IPS DF 4.7 (cell line): ENCODE measurements around the gene SKOR1.

Experiments
- DNase-seq: peaks from one replicate; pipeline ENCODE4 v3.0.0-alpha.2; 2013; ENCODE audit warnings: low spot score; ENCODE audit errors: extremely low read depth

The SKOR1 gene

DNA sequence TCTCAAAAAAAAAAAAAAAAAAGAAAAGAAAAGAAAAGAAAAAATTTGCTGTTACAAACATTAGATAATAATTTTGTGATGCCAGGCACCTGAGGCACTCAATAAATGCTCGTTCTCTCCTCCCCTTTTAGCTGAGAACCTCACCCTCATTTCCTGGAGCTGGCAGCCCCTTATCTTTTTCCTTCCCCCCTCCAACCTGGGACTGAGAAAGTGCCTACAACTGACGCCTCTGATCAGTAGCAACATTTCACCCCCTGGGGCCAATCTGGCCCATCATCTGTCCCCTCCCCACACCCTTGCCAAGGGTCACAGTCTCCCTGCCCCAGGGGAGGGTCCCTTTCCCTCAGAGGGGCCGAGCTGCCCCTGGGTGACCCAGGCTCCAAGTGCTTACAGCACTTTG is 27.1 kb downstream of the SKOR1 start:
- DNase-seq: no peak

DNA sequence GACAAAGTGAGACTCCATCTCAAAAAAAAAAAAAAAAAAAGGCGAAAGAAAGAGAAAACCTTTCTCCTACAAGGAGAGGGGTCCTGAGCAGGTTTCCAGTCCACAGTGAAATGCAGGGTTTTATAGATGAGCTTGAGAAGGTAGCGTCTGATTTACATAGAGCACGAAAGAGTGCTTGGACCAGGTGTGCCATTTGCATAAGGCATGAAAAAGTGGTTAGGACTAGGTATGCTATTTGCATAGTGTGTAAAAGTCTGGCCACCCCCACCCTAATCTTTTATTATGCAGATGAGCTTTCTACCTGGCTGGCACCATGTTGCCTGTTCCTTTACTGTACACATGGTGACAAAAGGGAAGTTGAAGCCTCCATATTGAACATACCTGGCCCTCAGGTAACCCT is 28.1 kb downstream of the SKOR1 start:
- no peak for DNase-seq

DNA sequence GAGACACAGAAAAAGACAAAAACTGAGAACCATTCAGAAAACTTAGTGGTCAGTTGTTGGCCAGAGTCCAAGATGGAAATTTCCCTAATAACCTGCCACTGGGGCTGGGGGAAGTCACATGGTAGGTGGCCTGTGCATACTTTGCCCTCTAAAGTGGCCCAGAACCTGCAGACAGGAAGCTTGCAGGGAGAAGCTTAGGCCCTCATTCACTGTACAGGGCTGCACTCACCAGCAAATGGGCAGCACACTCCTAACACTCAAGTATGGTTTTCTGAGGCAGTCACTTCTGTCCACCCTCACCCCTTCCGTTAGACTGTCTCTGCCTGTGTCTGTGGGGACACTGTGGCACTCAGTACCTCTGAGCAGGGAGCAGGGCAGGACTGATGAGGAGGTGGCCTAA is 29.0 kb downstream of the SKOR1 start:
- DNase-seq: no peak

DNA sequence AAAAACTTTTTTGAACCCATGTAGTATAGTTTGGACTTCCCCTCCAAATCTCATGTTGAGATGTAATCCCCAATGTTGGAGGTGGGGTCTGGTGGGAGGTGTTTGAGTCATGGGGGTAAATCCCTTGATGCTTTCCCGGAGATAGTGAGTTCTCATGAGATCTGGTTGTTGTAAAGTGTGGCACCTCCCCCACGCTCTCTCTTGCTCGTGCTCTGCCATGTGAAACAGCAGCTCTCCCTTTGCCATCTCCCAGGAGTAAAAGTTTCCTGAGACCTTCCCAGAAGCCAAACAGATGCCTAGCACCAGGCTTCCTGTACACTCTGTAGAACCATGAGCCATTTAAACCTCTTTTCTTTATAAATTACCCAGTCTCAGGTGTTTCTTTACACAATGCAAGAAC is 30.5 kb downstream of the SKOR1 start:
- DNase-seq: no peak

DNA sequence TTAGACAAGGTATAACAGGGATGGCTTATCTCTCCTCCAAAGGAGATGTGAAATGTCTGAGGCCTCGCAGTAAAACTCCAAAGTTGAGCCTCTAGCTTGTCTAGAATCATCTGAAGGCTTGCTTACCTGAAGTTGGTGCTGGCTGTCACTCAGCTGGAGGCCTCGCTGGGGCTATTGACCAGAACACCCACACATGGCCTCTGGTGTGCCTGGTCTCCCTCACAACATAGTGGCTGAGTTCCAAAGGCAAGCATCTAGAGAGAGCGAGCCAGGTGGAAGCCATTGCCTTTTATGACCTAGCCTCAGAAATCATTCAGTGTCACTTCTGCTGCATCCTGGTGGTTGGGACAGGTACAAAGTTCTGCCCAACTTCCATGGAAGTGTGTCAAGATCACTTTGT is 31.9 kb downstream of the SKOR1 start:
- DNase-seq: no peak

DNA sequence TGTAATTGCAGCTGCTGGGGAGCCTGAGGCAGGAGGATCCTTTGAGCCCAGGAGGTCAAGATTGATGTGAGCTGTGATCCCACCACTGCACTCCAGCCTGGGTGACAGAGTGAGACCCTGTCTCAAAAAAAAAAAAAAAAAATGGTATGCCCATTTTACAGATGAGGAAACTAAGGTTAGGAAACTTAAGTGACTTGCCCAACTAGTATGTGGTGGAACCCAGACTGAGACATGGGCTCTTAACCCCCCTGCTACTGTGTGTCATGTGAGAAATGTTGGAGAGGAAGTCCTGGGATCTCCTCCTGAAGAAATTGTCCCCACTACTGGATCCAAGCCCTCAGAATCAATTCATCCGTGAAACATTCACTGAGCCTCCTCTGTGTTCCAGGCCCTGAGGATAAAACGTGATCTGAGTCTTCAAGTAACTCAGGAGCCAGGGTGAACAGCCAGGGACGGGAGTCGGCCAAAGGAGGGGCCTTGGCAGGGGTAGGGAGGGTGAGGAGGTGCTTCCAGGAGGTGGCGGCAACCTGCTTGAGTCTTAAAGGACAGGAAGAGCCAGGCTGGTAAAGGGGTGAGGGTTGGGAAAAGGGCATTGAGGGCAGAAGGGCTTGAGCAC is 34.1 kb downstream of the SKOR1 start:
- DNase-seq: no peak

DNA sequence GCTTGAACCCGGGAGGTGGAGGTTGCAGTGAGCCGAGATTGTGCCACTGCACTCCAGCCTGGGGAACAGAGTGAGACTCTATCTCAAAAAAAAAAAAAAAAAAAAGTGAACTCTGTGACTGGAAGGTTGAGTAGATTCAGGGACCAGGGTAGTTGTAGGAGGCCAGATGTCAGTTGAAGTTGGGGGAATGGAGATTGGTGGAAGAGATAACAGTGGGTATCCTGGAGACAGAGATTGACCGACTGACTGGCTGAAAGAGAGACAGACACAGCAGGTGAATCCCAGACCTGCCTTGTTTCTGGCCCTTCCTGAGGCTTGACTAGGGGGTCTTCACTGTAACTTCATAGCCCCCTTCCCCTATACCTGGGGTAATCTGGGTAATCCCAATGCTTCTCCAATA is 36.7 kb downstream of the SKOR1 start:
- DNase-seq: no peak

DNA sequence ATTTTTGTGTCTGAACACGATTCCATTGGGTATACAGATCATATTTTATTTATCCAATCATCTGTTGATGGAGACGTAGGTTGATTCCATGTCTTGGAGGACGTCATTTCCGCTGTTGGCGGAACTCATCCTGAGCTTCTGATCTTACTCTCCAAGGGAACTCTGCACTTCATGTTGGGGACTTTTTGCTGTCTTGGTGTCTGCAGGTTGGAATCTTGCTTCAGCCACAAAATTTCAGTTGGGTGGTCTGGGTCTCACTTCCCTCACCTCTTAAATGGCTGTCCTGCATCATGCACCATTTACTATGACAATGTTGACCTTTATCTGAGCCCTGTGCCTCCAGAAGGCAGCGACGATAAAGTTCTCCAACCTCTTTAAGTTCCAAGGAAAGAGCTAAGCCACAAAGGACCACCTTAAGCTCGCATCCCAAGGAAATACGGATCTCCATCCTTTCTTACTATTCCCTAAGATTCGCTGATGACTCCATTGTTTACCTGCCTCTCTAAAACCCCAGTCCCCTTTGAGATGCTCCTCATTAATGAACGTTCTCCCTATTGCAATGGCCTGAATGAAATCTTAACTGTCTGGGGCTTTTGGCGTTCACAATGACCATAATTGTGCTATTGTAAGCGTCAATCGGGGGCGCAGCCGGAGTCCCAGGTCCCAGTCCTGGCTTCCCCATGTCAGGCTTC is 37.6 kb downstream of the SKOR1 start:
- DNase-seq: no peak

DNA sequence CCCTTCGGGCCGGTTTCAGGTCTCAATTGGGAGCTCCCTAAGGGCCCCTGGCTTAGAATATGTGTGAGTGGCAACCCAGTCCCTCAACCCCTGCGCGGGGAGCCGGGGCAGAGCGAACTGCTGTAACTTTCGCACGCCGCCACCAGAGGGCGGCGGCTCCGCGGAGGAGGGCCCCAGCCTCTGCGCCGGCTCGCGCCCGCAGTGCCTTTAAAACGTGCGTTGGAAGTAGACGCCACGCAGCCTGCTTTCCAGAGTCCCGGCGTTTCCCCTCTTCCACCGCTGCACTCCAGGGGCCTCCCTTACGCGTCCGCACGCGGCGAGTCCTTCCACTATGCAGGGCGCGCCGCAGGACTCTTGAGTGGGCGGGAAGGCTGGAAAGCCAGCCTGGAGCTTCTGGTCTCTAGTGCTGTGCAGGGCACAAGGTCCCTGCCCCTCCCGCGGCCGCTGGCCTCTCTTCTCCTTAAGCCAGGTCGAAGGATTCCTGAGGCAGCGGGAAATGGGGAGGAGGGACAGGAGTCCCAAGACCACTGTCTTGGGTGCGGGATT is 38.2 kb downstream of the SKOR1 start:
- no peak for DNase-seq

DNA sequence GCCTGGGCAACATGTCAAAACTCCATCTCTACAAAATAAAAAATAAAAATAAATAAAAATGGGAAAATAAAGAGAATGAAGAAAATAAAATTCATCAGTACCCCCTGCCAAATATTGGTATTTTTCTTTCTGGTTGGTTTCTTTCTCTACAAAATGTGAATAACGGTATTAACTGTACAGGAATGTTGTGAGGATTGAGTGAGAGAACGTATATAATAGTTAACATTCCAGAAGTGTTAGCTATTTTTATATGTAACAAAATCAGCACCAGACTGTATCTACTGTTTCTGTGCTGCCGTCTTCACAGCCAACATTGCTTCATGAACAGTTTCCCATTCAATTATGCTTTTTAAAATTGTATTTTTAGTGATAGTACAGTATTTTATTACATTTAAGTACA is 40.0 kb downstream of the SKOR1 start:
- no peak for DNase-seq

DNA sequence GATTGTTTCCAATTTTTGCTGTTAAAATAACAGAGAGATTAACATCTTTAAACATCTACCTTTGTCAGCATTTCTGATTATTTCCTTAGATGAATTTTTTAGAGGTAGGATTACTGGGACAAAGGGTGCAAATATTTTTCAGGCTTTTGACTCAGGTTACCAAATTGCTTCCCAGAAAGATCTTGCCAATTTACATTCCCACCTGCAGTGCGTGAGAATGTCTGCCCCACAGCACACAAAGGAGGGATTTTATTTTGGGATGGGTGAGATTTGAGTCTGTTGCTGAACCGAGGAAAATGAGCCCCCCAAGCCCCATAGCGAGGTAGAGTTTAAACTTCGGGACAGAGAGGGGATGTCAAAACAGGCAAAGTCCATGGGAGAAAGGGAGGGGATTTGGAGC is 40.5 kb downstream of the SKOR1 start:
- no peak for DNase-seq

DNA sequence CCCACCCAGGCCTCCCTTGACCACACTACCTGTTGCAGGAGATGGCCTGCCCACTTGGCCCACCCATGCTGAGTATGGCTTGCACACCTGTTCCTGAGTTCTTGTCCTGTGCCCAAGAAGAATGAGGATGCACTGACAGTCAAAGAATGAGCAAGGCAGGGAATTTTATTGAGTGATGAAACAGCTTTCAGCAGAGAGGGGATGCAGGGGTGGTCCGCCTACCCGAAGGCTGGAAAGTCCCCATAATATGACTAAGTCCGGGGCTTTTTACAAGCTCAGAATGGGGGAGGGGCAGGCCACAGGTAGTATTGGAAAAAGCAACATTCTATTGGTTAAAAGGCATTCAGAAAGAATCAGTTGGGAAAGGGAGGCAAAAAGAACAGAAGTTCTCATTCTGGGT is 44.4 kb downstream of the SKOR1 start:
- no peak for DNase-seq

DNA sequence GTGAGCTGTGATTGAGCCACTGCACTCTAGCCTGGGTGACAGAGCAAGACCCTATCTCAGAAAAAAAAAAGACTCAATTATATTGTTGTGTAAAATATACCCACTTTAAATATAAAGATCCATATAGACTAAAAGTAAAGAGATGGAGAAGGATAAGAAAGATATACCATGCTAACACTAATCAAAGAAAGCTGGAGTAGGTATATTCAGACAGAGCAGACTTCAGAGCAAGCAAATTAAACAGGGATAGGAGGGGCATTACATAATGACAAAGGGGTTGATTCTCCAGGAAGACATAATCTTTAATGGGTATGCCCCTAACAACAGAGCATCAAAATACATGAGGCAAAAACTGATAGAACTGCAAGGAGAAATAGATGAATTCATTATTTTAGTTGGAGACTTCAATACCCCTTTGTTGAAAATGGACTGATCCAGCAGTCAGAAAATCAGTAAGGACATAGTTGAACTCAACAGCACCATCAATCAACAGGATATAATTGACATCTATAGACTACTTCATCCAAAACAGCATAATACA is 45.6 kb downstream of the SKOR1 start:
- DNase-seq: no peak

DNA sequence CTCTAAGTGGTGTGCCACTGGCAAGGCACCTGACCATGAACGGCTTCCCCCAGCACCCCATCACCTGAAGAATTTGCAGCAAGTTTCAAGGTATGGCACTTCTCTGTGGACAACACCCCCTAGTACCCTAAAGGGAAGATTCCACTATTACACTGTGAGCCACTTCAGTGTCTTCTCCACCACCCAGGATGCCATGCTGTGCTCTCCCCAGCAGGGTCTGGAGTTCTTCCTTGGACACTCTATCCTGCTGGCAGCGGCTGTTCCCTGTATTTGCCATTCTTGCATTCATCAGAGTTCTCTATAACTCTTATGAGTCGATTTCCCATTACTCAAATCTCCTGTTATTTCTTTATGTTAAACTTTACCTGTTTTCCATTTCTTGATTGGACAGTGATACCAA is 48.5 kb downstream of the SKOR1 start:
- DNase-seq: no peak

DNA sequence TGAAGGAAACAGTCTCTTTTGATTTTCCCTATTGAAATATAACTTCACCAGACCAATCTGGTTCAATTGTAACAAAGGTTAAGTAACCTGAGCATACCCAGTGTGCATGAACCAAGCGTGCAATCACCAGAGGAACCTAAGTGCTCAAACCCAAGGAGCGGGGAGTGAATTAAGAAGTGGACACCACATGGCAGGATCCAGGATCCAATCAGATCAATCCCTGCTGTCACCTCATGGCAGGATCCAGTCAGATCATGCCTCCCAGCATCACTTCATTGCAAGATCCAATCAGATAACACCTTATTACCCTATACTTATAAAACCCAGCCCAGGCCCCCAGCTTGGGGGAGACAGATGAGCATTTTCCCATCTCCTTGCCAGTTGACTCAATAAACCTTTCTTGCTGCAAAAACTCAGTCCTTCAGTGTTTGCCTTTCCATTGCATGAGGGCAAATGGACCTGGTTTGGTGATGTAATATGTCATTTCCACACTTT is 53.5 kb downstream of the SKOR1 start:
- DNase-seq: no peak

DNA sequence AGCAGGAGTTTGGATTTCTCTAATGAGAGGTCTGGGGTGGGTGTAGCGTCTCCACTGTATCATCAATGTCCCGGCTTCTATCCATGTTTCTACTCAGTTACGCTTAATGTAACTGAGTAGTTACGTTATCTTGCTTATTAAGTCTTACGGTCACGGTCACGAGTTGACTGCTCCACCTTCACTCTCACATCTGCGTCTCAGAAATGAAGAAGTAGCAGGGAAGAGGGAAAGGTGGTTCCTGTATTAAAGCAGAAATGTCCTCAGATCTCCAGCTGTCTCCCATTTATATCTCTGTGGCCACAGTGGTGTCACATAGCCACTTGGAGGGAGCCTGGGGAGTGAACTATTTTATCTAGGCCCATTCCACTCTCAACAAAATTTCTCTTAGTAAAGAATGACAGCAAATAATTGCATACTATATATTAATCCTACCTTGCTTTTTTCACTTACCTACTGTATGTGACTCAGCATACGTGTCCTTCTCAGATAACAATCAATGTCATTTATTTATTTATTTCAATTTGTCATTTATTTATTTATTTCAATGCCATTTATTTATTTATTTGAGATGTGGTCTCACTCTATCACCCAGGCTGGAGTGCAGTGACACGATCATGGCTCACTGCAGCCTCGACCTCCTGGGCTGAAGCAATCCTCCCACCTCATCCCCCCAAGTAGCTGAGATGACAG is 54.3 kb downstream of the SKOR1 start:
- DNase-seq: no peak

DNA sequence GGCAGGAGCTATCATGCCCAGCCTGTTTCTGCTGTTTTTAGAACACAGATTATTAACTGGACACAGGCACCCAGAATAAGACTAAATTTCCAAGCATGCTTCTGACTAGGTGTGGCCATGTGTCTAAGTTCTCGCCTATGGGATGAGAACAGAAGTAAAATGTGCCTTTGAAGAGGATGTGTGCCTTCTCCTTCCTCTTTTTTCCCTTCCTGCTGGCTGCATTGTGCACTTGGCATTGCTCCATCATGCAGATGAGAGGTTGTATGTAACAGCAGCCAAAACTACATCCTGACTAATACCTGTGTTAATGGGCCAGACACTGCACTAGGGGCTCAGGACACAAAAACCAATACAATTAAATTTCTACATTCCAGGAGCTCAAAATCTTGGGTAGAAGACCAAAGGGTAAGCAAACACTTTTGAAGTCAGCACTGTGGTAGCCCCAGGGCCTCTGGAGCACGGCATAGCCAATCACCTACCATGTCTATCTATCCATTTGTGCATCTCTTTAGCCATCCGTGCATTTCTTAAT is 55.4 kb downstream of the SKOR1 start:
- no peak for DNase-seq

DNA sequence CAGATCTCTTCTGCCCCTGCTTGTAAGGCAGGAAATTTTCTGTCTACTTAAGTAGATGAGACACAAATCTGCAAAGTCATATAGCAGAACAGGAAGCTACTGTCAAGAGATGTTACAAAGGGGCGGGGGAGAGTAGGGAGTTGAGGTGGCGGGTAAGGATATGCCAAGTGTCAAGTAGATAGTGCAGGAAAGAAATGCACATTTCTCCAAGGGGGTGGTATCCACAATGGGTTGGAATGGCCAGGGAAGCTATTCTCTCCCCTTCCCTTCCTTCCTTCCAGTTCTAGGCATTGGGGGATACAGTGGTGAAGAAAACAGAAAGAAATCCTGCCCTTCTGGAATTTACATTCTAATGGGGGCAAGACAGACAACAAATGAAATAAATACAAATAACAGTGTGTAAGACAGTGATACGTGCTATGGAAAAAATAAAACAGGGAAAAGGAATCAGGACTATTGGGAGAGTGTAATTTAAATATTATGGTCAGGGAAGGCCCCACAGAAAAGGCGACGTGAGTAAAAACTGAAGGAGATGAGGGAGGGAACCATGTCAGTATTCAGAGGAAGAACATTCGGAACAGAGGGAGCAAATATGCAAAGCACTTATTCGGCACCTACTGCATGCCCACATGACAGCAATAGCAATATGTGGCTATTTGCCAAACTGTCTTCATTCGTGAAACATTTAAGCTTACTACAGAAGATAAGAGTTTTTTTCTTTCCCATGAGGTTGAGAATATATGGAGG is 57.4 kb downstream of the SKOR1 start:
- DNase-seq: no peak

DNA sequence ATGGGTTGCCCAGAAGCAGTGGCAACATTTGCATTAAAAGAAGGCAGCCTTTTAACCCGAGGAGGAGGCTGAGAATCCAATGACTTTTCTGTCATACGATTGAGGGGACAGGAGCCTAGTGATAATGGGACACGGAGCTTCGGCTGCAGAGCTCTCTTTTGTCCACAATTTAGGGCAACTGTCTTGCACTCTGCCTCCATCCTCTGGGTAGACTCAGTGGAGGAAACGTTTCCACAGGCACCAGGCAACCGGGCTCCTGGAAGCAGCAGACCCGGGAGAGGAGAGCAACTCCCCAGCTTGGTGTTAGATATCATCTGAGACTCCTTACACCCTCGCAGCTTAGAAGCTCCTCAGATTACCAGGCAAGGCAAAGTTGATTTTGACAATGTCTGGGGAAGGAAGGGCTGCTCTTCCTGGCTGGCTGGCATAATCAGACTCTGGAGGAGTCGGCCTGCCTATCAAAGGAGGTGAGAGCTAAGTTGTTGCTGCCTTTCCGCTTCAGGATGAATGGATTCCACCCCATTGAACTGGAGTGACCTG is 58.0 kb downstream of the SKOR1 start:
- DNase-seq: no peak

DNA sequence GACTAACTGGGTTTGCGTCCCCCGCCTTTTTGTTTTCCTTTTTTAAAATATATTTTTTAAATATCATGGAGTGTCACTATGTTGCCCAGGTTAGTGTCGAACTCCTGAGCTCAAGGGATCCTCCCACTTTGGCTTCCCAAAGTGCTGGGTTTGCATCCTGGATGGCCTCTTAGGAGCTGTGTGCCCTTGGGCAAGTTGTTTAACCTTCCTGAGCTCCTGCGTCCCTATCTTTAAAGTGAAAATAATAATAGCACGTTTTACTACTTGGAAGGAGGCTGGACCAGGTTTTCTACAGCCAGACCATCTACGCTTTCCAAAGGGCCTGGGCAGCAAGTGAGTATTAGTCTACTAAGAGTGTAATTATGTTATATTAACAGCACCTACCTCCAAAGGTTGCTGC is 58.7 kb downstream of the SKOR1 start:
- DNase-seq: no peak
